Measurements from ENCODE around the gene COX8A. TPM values are rescaled to one million over a fixed set of nuclear protein-coding genes. Genes with fewer than 3 reads are reported as not detected.

The COX8A gene
- total and polyA plus RNA-seq, 4 donors, result 149 to 779 (median 514) TPM

GRCh38 chr11:64010783-64011182 is 36.4 kb downstream of the COX8A start:
- no peak overlapping the region for H3K9ac ChIP-seq (ENCODE audit: insufficient read depth in 1 of 2, low read length in 2 of 2)
- no peaks in the 10 kb centered on the region for H3K9me3 ChIP-seq (ENCODE audit: control insufficient read depth in 4 of 4, insufficient read depth in 3 of 4, low read length in 3 of 4)
- peaks cover 0 to 15% (median 0%) of the 10 kb centered on the region in 5 donors for H3K4me1 ChIP-seq (ENCODE audit: control insufficient read depth in 5 of 5, insufficient read depth in 5 of 5, low read length in 5 of 5)
- no peak overlapping the region for H3K4me3 ChIP-seq
- ATAC-seq (ENCODE audit: insufficient read depth, low FRiP score) (no peak), DNase-seq (no peak)
- H3K27ac ChIP-seq (ENCODE audit: low read depth in 1 of 2, low read length in 1 of 2), result no peak overlapping the region
- 96 to 100% methylated on average over 2 of the region's 2 CpGs for WGBS, 2 donors
- TF ChIP-seq, protein P1, sequence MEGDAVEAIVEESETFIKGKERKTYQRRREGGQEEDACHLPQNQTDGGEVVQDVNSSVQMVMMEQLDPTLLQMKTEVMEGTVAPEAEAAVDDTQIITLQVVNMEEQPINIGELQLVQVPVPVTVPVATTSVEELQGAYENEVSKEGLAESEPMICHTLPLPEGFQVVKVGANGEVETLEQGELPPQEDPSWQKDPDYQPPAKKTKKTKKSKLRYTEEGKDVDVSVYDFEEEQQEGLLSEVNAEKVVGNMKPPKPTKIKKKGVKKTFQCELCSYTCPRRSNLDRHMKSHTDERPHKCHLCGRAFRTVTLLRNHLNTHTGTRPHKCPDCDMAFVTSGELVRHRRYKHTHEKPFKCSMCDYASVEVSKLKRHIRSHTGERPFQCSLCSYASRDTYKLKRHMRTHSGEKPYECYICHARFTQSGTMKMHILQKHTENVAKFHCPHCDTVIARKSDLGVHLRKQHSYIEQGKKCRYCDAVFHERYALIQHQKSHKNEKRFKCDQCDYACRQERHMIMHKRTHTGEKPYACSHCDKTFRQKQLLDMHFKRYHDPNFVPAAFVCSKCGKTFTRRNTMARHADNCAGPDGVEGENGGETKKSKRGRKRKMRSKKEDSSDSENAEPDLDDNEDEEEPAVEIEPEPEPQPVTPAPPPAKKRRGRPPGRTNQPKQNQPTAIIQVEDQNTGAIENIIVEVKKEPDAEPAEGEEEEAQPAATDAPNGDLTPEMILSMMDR (IDR thresholded peaks at IDR 0.05; ENCODE audit: control extremely low read depth, extremely low read depth), result no peak
- no peaks in the 10 kb centered on the region for H3K36me3 ChIP-seq (ENCODE audit: control insufficient read depth in 4 of 4, insufficient read depth in 4 of 4, low read length in 4 of 4)
- peaks cover 0 to 4% (median 0%) of the 10 kb centered on the region in 3 donors for H3K27me3 ChIP-seq (ENCODE audit: control insufficient read depth in 3 of 3, insufficient read depth in 3 of 3, low read length in 2 of 3)

DNA sequence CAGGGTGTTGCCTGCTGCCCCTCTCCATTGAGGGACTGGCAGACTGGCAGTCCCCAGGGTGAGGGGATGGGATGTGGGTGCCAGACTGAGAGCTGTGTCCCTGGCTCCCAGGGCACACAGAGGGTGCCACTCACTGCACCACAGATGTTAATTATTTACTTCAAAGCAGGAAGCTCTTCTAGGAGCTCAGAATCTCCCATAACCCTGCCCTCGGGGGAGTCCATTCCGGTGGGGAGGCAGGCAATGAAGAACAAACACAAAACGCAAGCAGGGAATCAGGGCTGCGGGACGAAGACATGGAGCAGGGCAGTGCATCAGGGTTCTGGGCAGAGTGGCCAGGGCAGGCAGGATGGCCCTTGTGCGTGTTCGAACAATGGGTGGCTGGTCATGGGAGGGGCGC is 37.0 kb downstream of the COX8A start:
- H3K4me3 ChIP-seq, result no peak overlapping the region
- H3K36me3 ChIP-seq (ENCODE audit: control insufficient read depth in 4 of 4, insufficient read depth in 4 of 4, low read length in 4 of 4), result no peaks in the 10 kb centered on the region
- TF ChIP-seq, protein P1 (IDR thresholded peaks at IDR 0.05; ENCODE audit: control extremely low read depth, extremely low read depth), result no peak
- no peaks in the 10 kb centered on the region for H3K27me3 ChIP-seq (ENCODE audit: control insufficient read depth in 3 of 3, insufficient read depth in 3 of 3, low read length in 2 of 3)
- no peaks in the 10 kb centered on the region for H3K9me3 ChIP-seq (ENCODE audit: control insufficient read depth in 4 of 4, insufficient read depth in 3 of 4, low read length in 3 of 4)
- WGBS, 2 donors, result 92 to 94% methylated on average over 8 of the region's 8 CpGs
- DNase-seq (no peak), ATAC-seq (ENCODE audit: insufficient read depth, low FRiP score) (no peak)
- H3K27ac ChIP-seq (ENCODE audit: low read depth in 1 of 2, low read length in 1 of 2), result no peak overlapping the region
- H3K4me1 ChIP-seq (ENCODE audit: control insufficient read depth in 5 of 5, insufficient read depth in 5 of 5, low read length in 5 of 5), result peaks cover 0 to 15% (median 0%) of the 10 kb centered on the region in 5 donors
- no peak overlapping the region for H3K9ac ChIP-seq (ENCODE audit: insufficient read depth in 1 of 2, low read length in 2 of 2)

DNA sequence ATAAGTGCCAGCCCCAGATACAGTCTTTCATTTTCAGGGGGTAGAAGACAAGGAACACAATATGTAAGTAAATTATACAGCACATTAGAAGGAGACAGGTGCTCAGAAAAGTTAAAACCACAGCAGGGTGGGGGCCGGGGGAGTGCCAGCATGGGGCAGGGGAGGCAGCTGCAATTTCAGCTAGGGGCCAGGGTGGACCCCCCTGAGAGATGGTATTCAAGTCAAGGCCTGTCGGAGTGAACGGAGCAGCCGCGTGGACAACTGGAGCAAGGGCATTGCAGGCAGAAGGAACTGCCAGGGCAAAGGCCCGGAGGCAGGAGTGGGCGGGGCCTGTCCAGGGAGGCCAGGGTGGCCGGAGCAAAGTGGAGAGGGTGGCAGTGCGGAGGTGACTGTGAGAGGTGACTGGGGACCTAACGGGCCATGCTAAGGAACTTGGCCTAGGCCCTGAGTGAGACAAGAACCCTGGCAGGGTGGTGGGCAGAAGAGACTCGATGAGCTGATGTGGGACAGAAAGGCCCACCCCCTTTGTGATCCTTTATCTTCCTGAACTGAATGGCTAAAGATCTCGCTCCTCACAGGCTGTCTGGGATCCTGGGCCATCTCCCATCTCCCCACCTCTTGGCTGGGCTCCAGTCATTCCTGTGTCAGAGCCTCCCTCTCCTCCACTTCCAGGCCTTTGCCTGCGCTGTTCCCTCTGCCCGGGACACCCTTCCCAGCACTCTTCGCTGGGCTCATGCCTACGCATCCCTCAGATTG is 38.9 kb downstream of the COX8A start:
- H3K9me3 ChIP-seq (ENCODE audit: control insufficient read depth in 4 of 4, insufficient read depth in 3 of 4, low read length in 3 of 4), result no peaks in the 10 kb centered on the region
- TF ChIP-seq, protein P1 (IDR thresholded peaks at IDR 0.05; ENCODE audit: control extremely low read depth, extremely low read depth), result no peak
- H3K9ac ChIP-seq (ENCODE audit: insufficient read depth in 1 of 2, low read length in 2 of 2), result no peak overlapping the region
- DNase-seq (no peak), ATAC-seq (ENCODE audit: insufficient read depth, low FRiP score) (no peak)
- 93 to 94% methylated on average over 16 of the region's 16 CpGs for WGBS, 2 donors
- peaks cover 0 to 8% (median 0%) of the 10 kb centered on the region in 5 donors for H3K4me1 ChIP-seq (ENCODE audit: control insufficient read depth in 5 of 5, insufficient read depth in 5 of 5, low read length in 5 of 5)
- no peak overlapping the region for H3K4me3 ChIP-seq
- no peaks in the 10 kb centered on the region for H3K36me3 ChIP-seq (ENCODE audit: control insufficient read depth in 4 of 4, insufficient read depth in 4 of 4, low read length in 4 of 4)
- no peaks in the 10 kb centered on the region for H3K27me3 ChIP-seq (ENCODE audit: control insufficient read depth in 3 of 3, insufficient read depth in 3 of 3, low read length in 2 of 3)
- H3K27ac ChIP-seq (ENCODE audit: low read depth in 1 of 2, low read length in 1 of 2), result no peak overlapping the region

Measured in lung (tissue), 12 donors.